ENCODE results near the gene TREH. TPM values are rescaled to one million over a fixed set of nuclear protein-coding genes. Genes with fewer than 3 reads are reported as not detected.
"Not testable (repeated sequence)": the region's sequence is repeated elsewhere in the genome, so short reads cannot be mapped to it uniquely, and the experiment has no call there.

The TREH gene
- 0.03 and 0.13 TPM in 2 replicates for total RNA-seq (2014; rRNA removed; shearing (Covaris generic))
- not detected in 2 replicates for polyA plus RNA-seq (2015; cell fraction: cytosol; rRNA removed)
- not detected in 2 replicates for polyA plus RNA-seq (2015; cell fraction: nucleus; rRNA removed)

- in situ Hi-C loops (cut with HindIII; ENCODE audit: low pct_unique_long_range_greater_than_20kb, low sequenced_read_pairs), result no loop called here
- no peak for DNase-seq (ENCODE audit: low read depth, low spot score)
These were observed at the start of gene TREH for GRCh38 chr11:118679483-118679882. TSS of gene TREH (minus strand) at chr11:118679650. CDS start at chr11:118679627, 23 bp downstream.

- DNase-seq (ENCODE audit: low read depth, low spot score); in situ Hi-C loops (cut with HindIII; ENCODE audit: low pct_unique_long_range_greater_than_20kb, low sequenced_read_pairs): not testable (repeated sequence)
These were observed 48.7 kb upstream of the TREH start for GRCh38 chr11:118728112-118728511.

- DNase-seq (ENCODE audit: low read depth, low spot score); in situ Hi-C loops (cut with HindIII; ENCODE audit: low pct_unique_long_range_greater_than_20kb, low sequenced_read_pairs): not testable (repeated sequence)
These were observed 48.2 kb upstream of the TREH start for GRCh38 chr11:118727721-118728066.

GRCh38 chr11:118727001-118727720, 47.7 kb upstream of the TREH start:
- in situ Hi-C loops (cut with HindIII; ENCODE audit: low pct_unique_long_range_greater_than_20kb, low sequenced_read_pairs); DNase-seq (ENCODE audit: low read depth, low spot score): not testable (repeated sequence)

GRCh38 chr11:118721478-118722015, 42.1 kb upstream of the TREH start:
- DNase-seq (ENCODE audit: low read depth, low spot score); in situ Hi-C loops (cut with HindIII; ENCODE audit: low pct_unique_long_range_greater_than_20kb, low sequenced_read_pairs): not testable (repeated sequence)

- in situ Hi-C loops (cut with HindIII; ENCODE audit: low pct_unique_long_range_greater_than_20kb, low sequenced_read_pairs); DNase-seq (ENCODE audit: low read depth, low spot score): not testable (repeated sequence)
These were observed 41.3 kb upstream of the TREH start for GRCh38 chr11:118720740-118721139.

- in situ Hi-C loops (cut with HindIII; ENCODE audit: low pct_unique_long_range_greater_than_20kb, low sequenced_read_pairs); DNase-seq (ENCODE audit: low read depth, low spot score): not testable (repeated sequence)
These were observed 40.6 kb upstream of the TREH start for GRCh38 chr11:118720078-118720477.

- in situ Hi-C loops (cut with HindIII; ENCODE audit: low pct_unique_long_range_greater_than_20kb, low sequenced_read_pairs), result not testable (repeated sequence)
These were observed 39.1 kb upstream of the TREH start for GRCh38 chr11:118718562-118718961.

GRCh38 chr11:118717733-118718132, 38.3 kb upstream of the TREH start:
- DNase-seq (ENCODE audit: low read depth, low spot score); in situ Hi-C loops (cut with HindIII; ENCODE audit: low pct_unique_long_range_greater_than_20kb, low sequenced_read_pairs): not testable (repeated sequence)

More at GRCh38 chr11:118718562-118718961, 39.1 kb upstream of the TREH start:
- DNase-seq (ENCODE audit: low read depth, low spot score), result not testable (repeated sequence)

- DNase-seq (ENCODE audit: low read depth, low spot score); in situ Hi-C loops (cut with HindIII; ENCODE audit: low pct_unique_long_range_greater_than_20kb, low sequenced_read_pairs): not testable (repeated sequence)
These were observed 37.8 kb upstream of the TREH start for GRCh38 chr11:118717221-118717620.

- DNase-seq (ENCODE audit: low read depth, low spot score), result no peak
- in situ Hi-C loops (cut with HindIII; ENCODE audit: low pct_unique_long_range_greater_than_20kb, low sequenced_read_pairs), result no loop called here
These were observed 36.4 kb upstream of the TREH start for GRCh38 chr11:118715837-118716260.

GRCh38 chr11:118715245-118715831, 35.9 kb upstream of the TREH start:
- in situ Hi-C loops (cut with HindIII; ENCODE audit: low pct_unique_long_range_greater_than_20kb, low sequenced_read_pairs), result no loop called here
- DNase-seq (ENCODE audit: low read depth, low spot score), result no peak

- no peak for DNase-seq (ENCODE audit: low read depth, low spot score)
- in situ Hi-C loops (cut with HindIII; ENCODE audit: low pct_unique_long_range_greater_than_20kb, low sequenced_read_pairs), result no loop called here
These were observed 35.4 kb upstream of the TREH start for GRCh38 chr11:118714816-118715215.

GRCh38 chr11:118714416-118714815, 35.0 kb upstream of the TREH start:
- DNase-seq (ENCODE audit: low read depth, low spot score); in situ Hi-C loops (cut with HindIII; ENCODE audit: low pct_unique_long_range_greater_than_20kb, low sequenced_read_pairs): not testable (repeated sequence)

- in situ Hi-C loops (cut with HindIII; ENCODE audit: low pct_unique_long_range_greater_than_20kb, low sequenced_read_pairs), result loop anchor here (10.0 kb wide), 1 partner anchor 87 kb away; the partner anchor contains the start of gene DDX6
- no peak for DNase-seq (ENCODE audit: low read depth, low spot score)
These were observed 28.8 kb upstream of the TREH start for GRCh38 chr11:118708296-118708695.

- DNase-seq (ENCODE audit: low read depth, low spot score), result no peak
- in situ Hi-C loops (cut with HindIII; ENCODE audit: low pct_unique_long_range_greater_than_20kb, low sequenced_read_pairs), result loop anchor here (10.0 kb wide), 1 partner anchor 88 kb away; the partner anchor contains the start of gene DDX6
These were observed 27.0 kb upstream of the TREH start for GRCh38 chr11:118706546-118706825.

GRCh38 chr11:118705791-118706545, 26.5 kb upstream of the TREH start:
- in situ Hi-C loops (cut with HindIII; ENCODE audit: low pct_unique_long_range_greater_than_20kb, low sequenced_read_pairs), result loop anchor here (10.0 kb wide), 1 partner anchor 89 kb away; the partner anchor contains the start of gene DDX6
- no peak for DNase-seq (ENCODE audit: low read depth, low spot score)
